HEK293T (cell line): Measurements from ENCODE around the gene ZBTB24.

Experiments
- ARNT ChIP-seq: fragments of 450-650 bp; IDR thresholded peaks from 2 replicates; pipeline ENCODE4 v1.6.1; 2017; ENCODE audit warnings: mild to moderate bottlenecking
- ELF4 ChIP-seq: fragments of 450-650 bp; IDR thresholded peaks from 2 replicates; pipeline ENCODE4 v1.6.1; 2017; ENCODE audit warnings: antibody characterized with exemption
- FOXK2 ChIP-seq: fragments of 450-650 bp; IDR thresholded peaks from 2 replicates; pipeline ENCODE4 v1.6.1; 2016; ENCODE audit warnings: mild to moderate bottlenecking
- HDGF ChIP-seq: fragments of 450-650 bp; IDR thresholded peaks from 2 replicates; pipeline ENCODE4 v1.6.1; 2017; ENCODE audit warnings: antibody characterized with exemption, borderline replicate concordance
- L3MBTL2 ChIP-seq: fragments of 450-650 bp; conservative IDR thresholded peaks from 2 replicates; pipeline ENCODE4 v1.6.1; 2016; ENCODE audit warnings: mild to moderate bottlenecking
- NFRKB ChIP-seq: fragments of 450-650 bp; IDR thresholded peaks from 2 replicates; pipeline ENCODE4 v1.6.1; 2016; ENCODE audit warnings: mild to moderate bottlenecking, moderate library complexity
- PKNOX1 ChIP-seq: fragments of 450-650 bp; IDR thresholded peaks from 2 replicates; pipeline ENCODE4 v1.6.1; 2016
- SP1 ChIP-seq: fragments of 450-650 bp; IDR thresholded peaks from 2 replicates; pipeline ENCODE4 v1.6.1; 2017
- SUZ12 ChIP-seq: fragments of 450-650 bp; IDR thresholded peaks from 2 replicates; pipeline ENCODE4 v1.6.1; 2016; ENCODE audit warnings: mild to moderate bottlenecking
- TARDBP ChIP-seq: fragments of 450-650 bp; IDR thresholded peaks from 2 replicates; pipeline ENCODE4 v1.6.1; 2016

GRCh38 chr6:109450801-109451200 lies 32.2 kb downstream of the ZBTB24 start:
- TF ChIP-seq ELF4 (no peak), TARDBP (no peak), SP1 (no peak), L3MBTL2 (no peak), HDGF (no peak), SUZ12 (no peak), PKNOX1 (no peak), NFRKB (no peak), ARNT (no peak), FOXK2 (no peak)
